Esophagus squamous epithelium (tissue), 5 donors: ENCODE data around the gene CAMTA1. TPM values are rescaled to one million over a fixed set of nuclear protein-coding genes. Genes with fewer than 3 reads are reported as not detected.

Experiments
- DNase-seq: peaks from one replicate; lab custom pipeline; 2025; lab: John Stamatoyannopoulos, UW
- H3K27ac ChIP-seq, 4 donors: fragments of 200-600 bp; sonication (generic); one replicate each; pipeline ENCODE4 v1.5.1; 2016 to 2019; ENCODE audit warnings: mild to moderate bottlenecking in 1 of 4
- H3K27me3 ChIP-seq, 4 donors: fragments of 200-600 bp; sonication (generic); 1 replicate in 3 of 4; 2 replicates in 1 of 4; pipeline versions ENCODE4 v1.5.1 to v1.6.0; 2017 to 2021; ENCODE audit warnings: antibody characterized with exemption in 1 of 4
- H3K36me3 ChIP-seq, 3 donors: fragments of 200-600 bp; sonication (generic); one replicate each; pipeline ENCODE4 v1.5.1; 2016 to 2019
- H3K4me1 ChIP-seq, 3 donors: fragments of 200-600 bp; sonication (generic); one replicate each; pipeline ENCODE4 v1.5.1; 2017 to 2019
- H3K4me3 ChIP-seq, 4 donors: fragments of 200-600 bp; sonication (generic); 1 replicate in 3 of 4; 2 replicates in 1 of 4; pipeline ENCODE4 v1.5.1; 2016 to 2019; ENCODE audit warnings: mild to moderate bottlenecking in 2 of 4, moderate library complexity in 1 of 4
- H3K9me3 ChIP-seq, 3 donors: fragments of 200-600 bp; sonication (generic); one replicate each; pipeline ENCODE4 v1.5.1; 2016 to 2019
- POLR2A ChIP-seq, 4 donors: fragments of 450-650 bp; IDR thresholded peaks; one replicate each; pipeline ENCODE4 v1.6.1; 2017; ENCODE audit warnings: antibody characterized with exemption in 4 of 4, mild to moderate bottlenecking in 4 of 4, moderate library complexity in 3 of 4
- WGBS, 2 donors: methylation state at CpG; one replicate each; pipeline ENCODE4 v1.1.5; 2018; 5-methylcytosine and 5-hydroxymethylcytosine counted together
- intact Hi-C: fragments of 100-400 bp; cut with DNase I; formaldehyde crosslinking; loops from one replicate; pipeline ENCODE4 v1.15.0; 2022
- total RNA-seq, 4 donors: library from RNA; depleted of rRNA; stranded (reverse); fragments of >200 nt; gene quantifications; one replicate each; pipeline ENCODE4 v1.1.0, GENCODE V29; 2016
- TF ChIP-seq, protein P1 (sequence below), 6 experiments: fragments of 450-650 bp in 4 of 6; fragments of 200-600 bp in 2 of 6; sonication (generic) in 2 of 6; IDR thresholded peaks; one replicate each; pipeline ENCODE4 v1.5.1; 2016 to 2019; ENCODE audit warnings: antibody characterized with exemption in 6 of 6, mild to moderate bottlenecking in 4 of 6, moderate library complexity in 4 of 6
- donor health status: DM: yes; HTN: yes; CAD: no.

The CAMTA1 gene
- total RNA-seq, 4 donors from 2014 or later, result 31.3 to 77.4 (median 45.9) TPM

DNA sequence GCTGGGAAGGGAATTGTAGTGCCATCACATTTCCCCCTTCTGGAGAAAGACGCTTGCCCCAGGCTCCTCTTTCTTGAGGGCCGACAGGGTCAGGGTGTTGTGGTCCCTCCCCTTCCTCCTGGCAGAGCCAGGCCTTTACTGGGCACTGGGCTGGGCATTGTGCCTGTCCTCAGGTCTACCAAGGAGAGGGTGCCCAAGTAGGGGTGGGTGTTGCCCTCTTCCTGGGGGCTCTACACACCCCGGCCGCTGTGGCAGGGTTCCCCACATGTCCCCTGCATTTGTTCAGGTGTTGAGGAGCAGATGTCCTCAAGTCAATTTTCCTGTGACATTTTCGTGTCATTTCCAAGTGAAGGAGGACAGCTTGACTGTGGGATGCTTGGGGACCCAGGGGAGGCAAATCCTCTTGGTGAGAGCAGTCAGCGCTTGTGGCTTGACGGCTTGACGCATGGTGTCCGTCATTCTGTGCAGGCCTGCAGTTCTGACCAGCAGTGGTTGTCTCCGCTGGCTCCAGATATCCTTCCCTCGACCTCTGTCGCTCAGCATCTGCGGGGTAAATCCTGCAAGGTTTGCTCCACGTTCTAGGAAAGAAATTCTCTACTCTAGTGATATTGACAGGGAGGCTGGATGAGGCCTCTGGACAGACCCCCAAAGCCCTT lies 804.0 kb downstream of the CAMTA1 start:
- Histone ChIP-seq H3K27ac (no peak overlapping the region), H3K9me3 (no peaks in the 10 kb centered on the region), H3K4me3 (no peak overlapping the region), H3K27me3 (no peaks in the 10 kb centered on the region), H3K4me1 (no peaks in the 10 kb centered on the region), H3K36me3 (no peaks in the 10 kb centered on the region)
- WGBS, 2 donors, result 72 to 85% methylated on average over 7 to 10 of the region's 14 CpGs
- DNase-seq, result no peak
- intact Hi-C loops, result no loop called here
- TF ChIP-seq, protein P1, sequence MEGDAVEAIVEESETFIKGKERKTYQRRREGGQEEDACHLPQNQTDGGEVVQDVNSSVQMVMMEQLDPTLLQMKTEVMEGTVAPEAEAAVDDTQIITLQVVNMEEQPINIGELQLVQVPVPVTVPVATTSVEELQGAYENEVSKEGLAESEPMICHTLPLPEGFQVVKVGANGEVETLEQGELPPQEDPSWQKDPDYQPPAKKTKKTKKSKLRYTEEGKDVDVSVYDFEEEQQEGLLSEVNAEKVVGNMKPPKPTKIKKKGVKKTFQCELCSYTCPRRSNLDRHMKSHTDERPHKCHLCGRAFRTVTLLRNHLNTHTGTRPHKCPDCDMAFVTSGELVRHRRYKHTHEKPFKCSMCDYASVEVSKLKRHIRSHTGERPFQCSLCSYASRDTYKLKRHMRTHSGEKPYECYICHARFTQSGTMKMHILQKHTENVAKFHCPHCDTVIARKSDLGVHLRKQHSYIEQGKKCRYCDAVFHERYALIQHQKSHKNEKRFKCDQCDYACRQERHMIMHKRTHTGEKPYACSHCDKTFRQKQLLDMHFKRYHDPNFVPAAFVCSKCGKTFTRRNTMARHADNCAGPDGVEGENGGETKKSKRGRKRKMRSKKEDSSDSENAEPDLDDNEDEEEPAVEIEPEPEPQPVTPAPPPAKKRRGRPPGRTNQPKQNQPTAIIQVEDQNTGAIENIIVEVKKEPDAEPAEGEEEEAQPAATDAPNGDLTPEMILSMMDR (IDR thresholded peaks at IDR 0.05), result no peak
- no peak for TF ChIP-seq POLR2A (IDR thresholded peaks at IDR 0.05)

DNA sequence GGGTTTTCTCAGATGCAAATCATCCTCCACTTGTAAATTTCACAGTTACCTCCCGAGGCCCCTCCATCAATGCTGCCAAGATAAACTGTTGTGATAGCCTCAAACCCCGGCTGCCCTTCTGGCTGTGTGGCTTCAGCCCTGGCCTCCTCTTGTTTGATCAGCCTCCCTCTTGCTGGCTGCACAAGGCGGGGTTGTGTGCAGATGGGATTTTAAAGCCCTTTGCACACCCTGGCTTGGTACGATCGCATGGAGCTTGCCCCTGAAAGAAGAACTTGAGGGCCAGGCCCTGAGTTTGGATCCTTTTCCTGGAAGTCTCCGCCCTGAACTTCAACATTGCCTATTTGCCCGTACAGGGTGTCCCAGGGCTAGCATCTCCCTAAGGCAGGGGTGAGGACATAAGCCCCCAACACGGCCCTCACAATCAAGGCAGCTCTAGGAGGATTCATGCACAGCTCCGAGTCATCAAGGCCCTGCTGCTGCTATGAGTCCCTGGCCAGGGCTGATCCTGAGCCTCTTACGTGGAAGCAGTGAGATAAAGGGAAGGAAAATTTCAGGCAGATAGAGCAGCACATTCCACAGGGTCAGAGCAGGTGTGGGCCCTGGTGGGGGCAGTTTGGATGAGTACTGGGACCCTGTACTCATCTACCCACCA lies 804.6 kb downstream of the CAMTA1 start:
- Histone ChIP-seq H3K9me3 (no peaks in the 10 kb centered on the region), H3K27me3 (no peaks in the 10 kb centered on the region), H3K27ac (no peak overlapping the region), H3K4me3 (no peak overlapping the region), H3K4me1 (no peaks in the 10 kb centered on the region), H3K36me3 (no peaks in the 10 kb centered on the region)
- no peak for DNase-seq
- 49 to 67% methylated on average over 2 to 3 of the region's 10 CpGs for WGBS, 2 donors
- intact Hi-C loops, result no loop called here
- no peak for TF ChIP-seq POLR2A (IDR thresholded peaks at IDR 0.05)
- TF ChIP-seq, protein P1 (IDR thresholded peaks at IDR 0.05), result no peak

DNA sequence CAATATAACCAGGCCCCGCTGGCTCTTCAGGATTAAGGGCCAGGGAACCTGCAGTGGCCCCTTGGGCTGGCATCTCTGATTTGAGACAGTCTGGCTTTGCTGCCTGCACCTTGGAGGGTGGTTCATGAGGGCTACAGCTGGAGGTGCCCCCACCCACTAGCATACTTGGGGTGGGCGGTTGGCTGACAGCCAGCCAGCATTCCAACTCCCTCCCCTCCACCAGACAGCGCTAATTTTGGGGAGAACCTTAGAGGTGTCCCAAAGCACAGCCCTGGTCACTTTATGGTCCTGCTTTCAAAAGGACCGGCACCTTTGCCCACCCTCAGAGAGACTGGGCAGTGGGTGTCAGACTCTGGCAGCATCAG lies 805.2 kb downstream of the CAMTA1 start:
- H3K4me1 ChIP-seq, result no peaks in the 10 kb centered on the region
- TF ChIP-seq, protein P1 (IDR thresholded peaks at IDR 0.05), result no peak
- TF ChIP-seq POLR2A (IDR thresholded peaks at IDR 0.05), result no peak
- DNase-seq, result no peak
- H3K36me3 ChIP-seq, result no peaks in the 10 kb centered on the region
- no peak overlapping the region for H3K4me3 ChIP-seq
- H3K9me3 ChIP-seq, result no peaks in the 10 kb centered on the region
- no peaks in the 10 kb centered on the region for H3K27me3 ChIP-seq
- intact Hi-C loops, result no loop called here
- WGBS, 2 donors, result 88% methylated on average over 1 of the region's 4 CpGs; no CpG with 5 or more reads in 1 of the 2 donors
- H3K27ac ChIP-seq, result no peak overlapping the region

DNA sequence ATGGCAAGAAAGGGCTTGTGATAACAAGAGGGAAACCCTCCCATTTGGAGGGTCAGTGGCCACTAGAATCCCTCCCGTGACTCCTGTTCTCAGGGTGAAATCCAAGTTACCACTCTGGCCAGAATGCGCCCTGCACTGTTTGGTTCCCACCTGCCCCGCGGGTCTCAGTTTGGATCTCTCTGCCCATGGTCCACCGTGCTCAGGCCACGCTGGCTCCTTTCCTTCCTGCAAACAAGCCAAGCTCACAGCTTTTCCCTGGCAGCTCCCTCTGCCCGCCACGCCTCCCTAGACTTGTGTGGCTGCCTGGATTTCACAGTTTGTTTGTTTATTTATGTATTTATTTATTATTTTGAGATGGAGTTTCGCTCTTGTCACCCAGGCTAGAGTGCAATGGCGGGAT lies 806.3 kb downstream of the CAMTA1 start:
- Histone ChIP-seq H3K27me3 (no peaks in the 10 kb centered on the region), H3K4me1 (no peaks in the 10 kb centered on the region), H3K27ac (no peak overlapping the region), H3K9me3 (no peaks in the 10 kb centered on the region), H3K4me3 (no peak overlapping the region), H3K36me3 (no peaks in the 10 kb centered on the region)
- no peak for DNase-seq
- 86 to 88% methylated on average over 10 of the region's 10 CpGs for WGBS, 2 donors
- TF ChIP-seq, protein P1 (IDR thresholded peaks at IDR 0.05), result no peak
- intact Hi-C loops, result no loop called here

DNA sequence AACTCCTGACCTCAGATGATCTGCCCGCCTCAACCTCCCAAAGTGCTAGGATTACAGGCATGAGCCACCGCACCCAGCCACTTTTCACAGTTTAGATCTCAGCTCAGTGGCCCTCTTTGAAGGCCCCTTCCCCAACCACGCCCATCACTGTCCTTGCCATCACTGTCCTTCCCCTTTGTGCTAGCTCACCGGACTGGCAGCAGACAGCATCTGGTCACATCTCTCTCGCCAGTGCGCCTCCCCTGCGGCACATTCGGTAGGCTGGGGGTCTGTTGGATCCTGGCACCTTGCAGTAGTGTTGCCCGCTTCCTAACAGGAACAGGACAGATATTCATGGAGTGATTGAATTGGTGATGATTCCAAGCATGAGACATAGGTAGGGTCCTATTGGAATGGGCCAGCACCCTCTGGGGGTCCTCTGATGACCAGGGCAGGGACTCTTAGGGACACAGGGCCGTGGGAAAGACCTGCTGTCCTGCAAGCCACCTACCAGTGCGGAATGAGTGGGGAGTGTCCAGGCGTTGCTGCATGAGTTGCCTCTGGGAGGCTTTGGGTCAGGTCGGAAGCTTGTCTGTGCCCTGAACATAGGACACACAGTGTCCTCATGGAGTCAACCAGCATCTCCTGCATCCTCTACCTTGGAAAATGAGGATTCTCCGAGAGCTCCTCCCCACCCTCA lies 807.0 kb downstream of the CAMTA1 start:
- TF ChIP-seq POLR2A (IDR thresholded peaks at IDR 0.05), result no peak
- TF ChIP-seq, protein P1 (IDR thresholded peaks at IDR 0.05), result no peak
- WGBS, 2 donors, result 93 to 95% methylated on average over 9 to 12 of the region's 14 CpGs
- no peak for DNase-seq

More for the DNA sequence above, 807.0 kb downstream of the CAMTA1 start:
- H3K36me3 ChIP-seq, result no peaks in the 10 kb centered on the region
- H3K27me3 ChIP-seq, result no peaks in the 10 kb centered on the region
- no peaks in the 10 kb centered on the region for H3K4me1 ChIP-seq
- intact Hi-C loops, result no loop called here
- no peak overlapping the region for H3K4me3 ChIP-seq
- H3K27ac ChIP-seq, result no peak overlapping the region
- no peaks in the 10 kb centered on the region for H3K9me3 ChIP-seq
